Esophagus (tissue), 2 donors: ENCODE data around the gene TRDMT1. TPM values are rescaled to one million over a fixed set of nuclear protein-coding genes. Genes with fewer than 3 reads are reported as not detected.

ENCODE experiments used
- H3K27ac ChIP-seq, 2 donors: one replicate each; pipeline ENCODE4 v1.5.1; 2013; ENCODE audit warnings: low read depth in 2 of 2, mild to moderate bottlenecking in 2 of 2, inconsistent platforms in 1 of 2, low read length in 1 of 2, moderate library complexity in 1 of 2
- H3K27me3 ChIP-seq, 2 donors: one replicate each; pipeline ENCODE4 v1.6.1; 2013; ENCODE audit warnings: low read length in 2 of 2, control low read depth in 1 of 2, mild to moderate bottlenecking in 1 of 2; ENCODE audit not compliant: insufficient read depth in 2 of 2, control insufficient read depth in 1 of 2
- H3K36me3 ChIP-seq, 2 donors: one replicate each; pipeline ENCODE4 v1.6.1; 2013; ENCODE audit warnings: low read length in 1 of 2; ENCODE audit not compliant: control insufficient read depth in 2 of 2, insufficient read depth in 2 of 2
- H3K4me1 ChIP-seq, 2 donors: one replicate each; pipeline ENCODE4 v1.6.1; 2013; ENCODE audit warnings: low read length in 1 of 2; ENCODE audit not compliant: control insufficient read depth in 2 of 2, insufficient read depth in 2 of 2
- H3K4me3 ChIP-seq, 2 donors: one replicate each; pipeline ENCODE4 v1.5.1; 2013; ENCODE audit warnings: low read length in 2 of 2, mild to moderate bottlenecking in 2 of 2, low read depth in 1 of 2, moderate library complexity in 1 of 2
- H3K9me3 ChIP-seq, 2 donors: one replicate each; pipeline ENCODE4 v1.6.1; 2013; ENCODE audit warnings: mild to moderate bottlenecking in 2 of 2, low read depth in 1 of 2, low read length in 1 of 2, moderate library complexity in 1 of 2; ENCODE audit not compliant: control insufficient read depth in 2 of 2, insufficient read depth in 1 of 2
- WGBS, 2 donors: extraction: QIAGEN DNeasy Blood & Tissue Kit; methylation state at CpG; one replicate each; pipeline ENCODE4 v1.1.7; 2013; 5-methylcytosine and 5-hydroxymethylcytosine counted together
- polyA plus RNA-seq, 2 donors: library from polyadenylated mRNA; stranded (reverse); fragments of 200-250 nt; gene quantifications; one replicate each; pipeline ENCODE4 v1.2.3, GENCODE V29; 2013
- donor health status: healthy with polysubstance abuse.
- donor health status: Bipolar disorder and iron deficiency.

The TRDMT1 gene
- polyA plus RNA-seq, 2 donors = 0.81 to 1.2 TPM

DNA sequence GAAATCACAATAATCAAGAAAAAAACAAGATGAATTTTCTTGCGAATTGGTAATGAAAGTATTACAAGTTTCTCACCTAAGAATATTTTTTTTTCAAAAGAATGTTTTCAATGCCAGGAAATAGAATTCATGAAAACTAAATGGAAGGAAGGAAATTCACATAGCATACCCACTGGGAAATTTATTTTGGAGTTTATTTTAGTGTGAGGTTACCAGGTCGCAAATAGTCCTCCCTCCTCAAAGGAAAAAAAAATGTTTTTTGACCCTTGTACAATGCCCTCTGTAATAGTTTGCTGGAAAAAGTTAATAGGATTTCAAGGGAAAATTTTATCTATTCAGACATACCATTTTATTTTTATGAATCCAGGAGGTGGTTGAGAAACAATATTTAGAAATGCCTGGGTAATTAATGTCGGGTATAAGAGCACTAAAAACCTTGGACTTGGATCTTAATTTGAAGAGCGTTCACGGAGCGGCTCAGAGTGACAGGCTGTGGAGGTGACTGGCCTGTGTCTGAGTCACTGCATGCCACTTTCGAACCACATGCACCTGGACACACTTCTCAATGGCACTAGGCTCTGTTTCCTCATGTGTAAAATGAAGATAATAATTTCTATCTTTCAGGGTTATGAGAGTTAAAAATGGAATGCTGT, 100.1 kb downstream of the TRDMT1 start:
- H3K4me1 ChIP-seq = no peaks in the 10 kb centered on the region
- no peaks in the 10 kb centered on the region for H3K27me3 ChIP-seq
- no peak overlapping the region for H3K4me3 ChIP-seq
- 72 to 80% methylated on average over 7 of the region's 7 CpGs for WGBS, 2 donors
- no peaks in the 10 kb centered on the region for H3K9me3 ChIP-seq
- no peaks in the 10 kb centered on the region for H3K36me3 ChIP-seq
- H3K27ac ChIP-seq = no peak overlapping the region

DNA sequence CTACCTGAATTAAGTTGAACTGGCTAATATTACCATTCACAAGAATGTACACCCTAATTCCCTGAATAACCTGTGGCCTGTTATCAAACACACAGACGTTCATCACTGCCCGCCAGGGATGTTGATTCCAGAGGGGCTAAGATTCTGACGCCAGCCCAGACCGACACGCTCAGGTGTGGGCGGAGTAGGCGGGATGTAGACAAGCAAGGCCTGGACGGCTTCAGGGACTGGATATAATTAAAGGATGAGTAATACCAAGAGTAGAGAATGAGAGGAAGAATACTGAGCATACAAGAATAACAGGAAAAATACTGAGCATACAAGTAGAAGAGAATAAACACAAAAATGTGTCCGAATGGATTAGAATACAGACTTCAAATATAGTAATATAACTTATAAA, 100.9 kb downstream of the TRDMT1 start:
- Histone ChIP-seq H3K4me1 (no peaks in the 10 kb centered on the region), H3K27ac (no peak overlapping the region), H3K27me3 (no peaks in the 10 kb centered on the region), H3K9me3 (no peaks in the 10 kb centered on the region), H3K4me3 (no peak overlapping the region), H3K36me3 (no peaks in the 10 kb centered on the region)
- WGBS, 2 donors = 75 to 79% methylated on average over 9 of the region's 9 CpGs

DNA sequence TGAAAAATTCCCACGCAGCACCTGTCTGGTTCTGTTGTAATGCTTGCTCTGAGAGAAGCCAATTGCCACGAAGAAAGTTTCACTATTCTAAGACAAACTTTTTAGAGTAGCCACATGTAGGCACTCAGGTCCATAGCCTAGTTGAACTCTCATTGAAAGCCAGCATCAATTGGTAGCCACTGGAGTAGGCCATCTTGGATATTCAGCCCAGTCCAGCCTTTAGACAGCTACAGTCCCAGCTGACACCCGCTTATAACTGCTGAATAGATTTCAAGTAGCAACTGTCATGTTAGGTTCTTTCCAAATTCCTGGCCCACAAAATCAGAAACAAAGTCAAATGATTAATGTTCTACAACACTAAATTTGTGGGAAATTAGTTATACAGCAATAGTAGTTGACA, 103.5 kb downstream of the TRDMT1 start:
- Histone ChIP-seq H3K27ac (no peak overlapping the region), H3K4me3 (no peak overlapping the region), H3K4me1 (no peaks in the 10 kb centered on the region), H3K27me3 (no peaks in the 10 kb centered on the region), H3K9me3 (no peaks in the 10 kb centered on the region), H3K36me3 (no peaks in the 10 kb centered on the region)
- WGBS, 2 donors = 91 to 96% methylated on average over 3 of the region's 3 CpGs

Other genes with a start within 250 kb of the TRDMT1 start
- gene CUBN, start 71.9 kb downstream of the TRDMT1 start, polyA plus RNA-seq = under 1 TPM; 0.16 to 0.22 TPM
- gene VIM, start 26.6 kb upstream of the TRDMT1 start, polyA plus RNA-seq = 100 to 1,000 TPM in 1 of 2 donors, 10 to 100 TPM in 1; 70.1 to 174 TPM